GM18499 (cell line): ENCODE data around the gene TMPRSS13.
"Not testable (repeated sequence)": the region's sequence is repeated elsewhere in the genome, so short reads cannot be mapped to it uniquely, and the experiment has no call there.

Experiments
- ATAC-seq: cut with Tn5 transposase; IDR thresholded peaks from one replicate; pipeline ENCODE4 v1.9.1; 2021; ENCODE audit warnings: moderate number of reproducible peaks; ENCODE audit not compliant: insufficient read depth, unreplicated experiment

TMPRSS13 gene

GRCh38 chr11:117875382-117876058 is 53.7 kb downstream of the TMPRSS13 start:
- ATAC-seq, result no peak

DNA sequence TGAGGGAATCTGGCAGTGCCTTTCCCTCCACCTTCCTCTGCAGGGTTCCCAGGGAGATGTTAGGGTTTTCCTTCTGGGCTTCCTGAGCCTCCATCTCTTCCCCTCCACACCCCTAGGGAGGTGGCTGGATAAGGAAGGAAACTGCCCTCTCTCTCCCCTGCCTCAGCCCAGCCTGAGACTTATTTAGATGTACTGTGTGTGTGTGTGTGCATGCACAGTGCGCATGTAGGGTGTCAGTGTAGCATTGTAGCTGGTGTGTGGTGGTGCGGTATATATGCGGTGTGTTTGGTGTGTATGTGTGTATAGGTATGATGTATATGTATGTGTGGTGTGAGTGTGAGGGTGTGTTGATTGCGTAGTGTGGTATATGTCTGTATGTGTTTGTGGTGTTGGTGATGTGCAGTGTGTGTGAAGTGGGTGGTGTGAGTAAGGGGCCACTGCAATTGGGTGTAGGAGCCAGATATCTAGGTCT is 54.3 kb downstream of the TMPRSS13 start:
- ATAC-seq, result no peak

GRCh38 chr11:117874253-117874909 is 54.8 kb downstream of the TMPRSS13 start:
- no peak for ATAC-seq

DNA sequence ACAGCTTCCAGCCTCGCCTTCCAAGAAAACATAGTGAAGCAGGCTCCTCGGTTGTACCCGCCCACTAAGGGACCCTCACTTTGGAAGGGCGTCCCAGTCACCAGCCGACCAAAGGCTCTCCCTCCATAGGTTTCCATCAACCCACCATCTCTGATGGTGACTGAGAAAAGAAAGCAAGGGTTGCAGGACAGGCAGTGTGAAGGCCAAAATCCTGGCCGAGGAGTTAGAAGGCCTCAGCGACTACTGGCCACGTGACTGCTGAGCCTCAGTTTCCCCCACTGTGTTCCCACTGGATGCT is 55.4 kb downstream of the TMPRSS13 start:
- no peak for ATAC-seq

- no peak for ATAC-seq
Observed at GRCh38 chr11:117872975-117873827, 56.0 kb downstream of the TMPRSS13 start.

GRCh38 chr11:117872420-117872961 is 56.7 kb downstream of the TMPRSS13 start:
- ATAC-seq, result no peak

GRCh38 chr11:117871784-117872183 is 57.4 kb downstream of the TMPRSS13 start:
- ATAC-seq, result no peak

DNA sequence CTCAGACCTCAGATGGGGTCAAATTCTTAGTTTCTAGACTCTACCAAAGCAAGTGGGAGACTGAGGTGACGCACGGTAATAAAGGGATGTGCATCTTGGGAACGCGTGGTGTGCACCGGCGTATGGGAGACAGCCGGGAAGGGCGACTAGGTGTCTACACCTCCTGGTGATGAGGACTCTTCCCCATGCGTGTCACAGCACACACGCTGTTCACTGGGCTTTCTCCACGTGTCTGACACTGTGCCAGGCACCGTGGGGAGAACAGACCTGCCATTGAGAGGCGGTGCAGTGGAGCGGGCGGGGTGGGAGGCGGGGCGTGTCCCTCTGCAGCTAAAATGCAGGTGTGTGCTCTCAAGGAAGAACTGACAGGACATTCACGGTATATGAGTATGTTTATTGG is 58.0 kb downstream of the TMPRSS13 start:
- ATAC-seq, result no peak

DNA sequence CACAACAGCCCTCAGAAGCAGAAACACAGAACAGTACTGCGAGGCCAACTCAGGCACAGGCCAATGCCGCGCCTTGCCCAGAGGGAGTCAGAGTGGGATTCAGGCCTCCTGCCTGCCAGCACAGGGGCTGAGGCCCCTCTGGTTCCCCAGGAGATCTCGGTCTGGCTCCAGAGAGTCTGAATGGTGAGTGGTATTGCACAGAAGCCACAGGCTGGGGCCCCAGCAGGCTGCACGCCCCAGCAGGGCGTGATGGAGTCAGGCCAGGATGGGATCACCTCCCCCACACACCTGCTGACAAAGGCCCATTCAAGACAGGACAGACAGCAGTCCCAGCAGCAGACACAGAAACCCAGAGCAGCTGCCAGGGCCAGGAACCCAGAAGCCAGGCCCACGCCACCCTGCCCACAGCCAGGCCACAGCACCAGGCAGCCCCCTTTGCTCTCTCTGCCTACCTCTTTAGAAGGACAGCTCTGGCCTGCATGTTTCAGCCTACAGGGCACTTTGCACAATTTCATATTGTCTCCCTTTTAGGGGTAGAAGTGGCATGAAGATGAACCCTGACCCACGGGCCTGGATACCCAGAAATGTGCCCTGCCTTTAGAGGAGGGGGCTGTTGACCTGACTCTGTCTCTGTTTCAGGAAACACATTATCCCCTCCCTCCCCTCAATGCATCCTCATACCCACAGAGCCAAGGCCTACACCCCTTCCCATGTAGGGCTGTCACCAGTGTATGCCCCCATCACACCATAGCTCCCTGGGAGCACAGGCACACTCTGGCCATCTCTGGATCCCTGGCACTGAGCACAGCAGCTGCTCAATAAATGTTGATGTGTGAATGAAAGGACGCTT is 58.9 kb downstream of the TMPRSS13 start:
- no peak for ATAC-seq

- no peak for ATAC-seq
Observed at GRCh38 chr11:117869604-117870003, 59.6 kb downstream of the TMPRSS13 start.

GRCh38 chr11:117868815-117869561 is 60.2 kb downstream of the TMPRSS13 start:
- ATAC-seq, result no peak

DNA sequence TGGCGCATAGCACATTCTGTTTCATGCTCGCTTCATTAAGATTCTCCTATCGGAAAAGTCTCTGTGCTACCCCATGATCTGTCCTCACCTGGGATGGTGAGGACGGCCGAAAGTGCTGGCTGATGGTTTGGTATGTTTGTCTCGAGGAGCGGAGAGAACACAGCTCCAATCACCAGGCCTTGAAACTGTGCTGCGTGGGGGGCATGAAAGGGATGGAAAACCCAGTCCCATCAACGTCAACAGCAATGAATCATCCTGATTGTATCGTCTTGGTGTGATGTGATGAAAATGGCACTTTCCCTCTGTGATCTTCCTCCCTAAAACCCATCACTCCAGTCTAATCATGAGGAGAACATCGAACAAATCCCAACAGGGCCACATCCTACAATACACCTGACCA is 61.1 kb downstream of the TMPRSS13 start:
- ATAC-seq, result no peak

- no peak for ATAC-seq
Observed at GRCh38 chr11:117866526-117866925, 62.7 kb downstream of the TMPRSS13 start.

DNA sequence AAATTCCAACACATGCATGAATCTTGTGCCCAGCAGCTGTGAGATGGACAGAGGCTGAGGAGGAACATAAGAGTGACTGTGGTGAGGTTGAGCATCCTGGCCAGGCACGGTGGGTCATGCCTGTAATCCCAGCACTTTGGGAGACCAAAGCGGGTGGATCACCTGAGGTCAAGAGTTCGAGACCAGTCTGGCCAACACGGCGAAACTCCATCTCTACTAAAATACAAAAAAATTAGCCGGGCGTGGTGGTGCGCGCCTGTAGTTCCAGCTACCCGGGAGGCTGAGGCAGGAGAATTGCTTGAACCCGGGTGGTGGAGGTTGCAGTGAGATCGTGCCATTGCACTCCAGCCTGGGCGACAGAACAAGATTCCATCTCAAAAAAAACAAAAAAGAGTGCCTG is 63.7 kb downstream of the TMPRSS13 start:
- ATAC-seq, result not testable (repeated sequence)

DNA sequence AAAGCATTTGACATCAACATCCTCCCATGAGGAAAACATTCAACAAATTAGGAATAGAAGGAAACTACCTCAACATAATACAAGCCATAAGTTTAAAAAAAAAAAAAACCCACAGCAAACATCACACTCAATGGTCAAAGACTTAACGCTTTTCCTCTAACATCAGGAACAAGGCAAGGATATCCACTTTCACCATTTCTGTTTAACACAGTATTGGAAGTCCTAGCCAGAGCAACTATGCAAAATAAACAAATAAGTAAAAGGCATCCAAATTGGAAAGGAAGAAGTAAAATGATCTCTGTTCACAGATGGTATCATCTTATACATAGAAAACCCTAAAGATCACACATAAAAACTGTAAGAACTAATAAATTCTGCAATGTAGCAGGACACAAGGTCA is 65.8 kb downstream of the TMPRSS13 start:
- no peak for ATAC-seq

GRCh38 chr11:117862753-117863152 is 66.4 kb downstream of the TMPRSS13 start:
- ATAC-seq, result no peak

- no peak for ATAC-seq
Observed at GRCh38 chr11:117862019-117862725, 67.0 kb downstream of the TMPRSS13 start.

- no peak for ATAC-seq
Observed at GRCh38 chr11:117861151-117862018, 67.8 kb downstream of the TMPRSS13 start.
